Thoracic aorta (tissue), 2 donors: ENCODE results near the gene N4BP2L2. TPM values are rescaled to one million over a fixed set of nuclear protein-coding genes. Genes with fewer than 3 reads are reported as not detected.
A peak's percentile ranks its signal among the peaks of the same experiment; 100 is the strongest.

Experiments
- ATAC-seq: fragments of 150-250 bp; one replicate; pipeline ENCODE4 v1.8.0; 2017; ENCODE audit warnings: low read depth; ENCODE audit not compliant: insufficient number of reproducible peaks, low FRiP score
- DNase-seq: peaks from one replicate; pipeline ENCODE4 v3.0.0-alpha.2; 2020; ENCODE audit warnings: low spot score
- H3K27ac ChIP-seq, 2 donors: fragments of 200-600 bp; sonication (generic); 1 replicate in 1 of 2; 2 replicates in 1 of 2; pipeline ENCODE4 v1.5.1; 2016; ENCODE audit warnings: mild to moderate bottlenecking in 2 of 2, moderate library complexity in 2 of 2
- H3K27me3 ChIP-seq: fragments of 200-600 bp; sonication (generic); replicated peaks from 2 replicates; pipeline ENCODE4 v1.6.0; 2016; ENCODE audit warnings: mild to moderate bottlenecking; ENCODE audit not compliant: insufficient read depth
- H3K36me3 ChIP-seq: fragments of 200-600 bp; sonication (generic); one replicate; pipeline ENCODE4 v1.5.1; 2016
- H3K4me1 ChIP-seq, 2 donors: fragments of 200-600 bp; sonication (generic); 1 replicate in 1 of 2; 2 replicates in 1 of 2; pipeline versions ENCODE4 v1.5.1 to v1.6.0; 2016; ENCODE audit warnings: low read depth in 2 of 2, mild to moderate bottlenecking in 1 of 2; ENCODE audit not compliant: control insufficient read depth in 1 of 2
- H3K4me3 ChIP-seq: fragments of 200-600 bp; sonication (generic); 2 replicates; pipeline ENCODE4 v1.5.1; 2016; ENCODE audit warnings: mild to moderate bottlenecking
- H3K9me3 ChIP-seq: fragments of 200-600 bp; sonication (generic); 2 replicates; pipeline ENCODE4 v1.5.1; 2016
- total RNA-seq, 2 donors: library from RNA; depleted of rRNA; stranded (reverse); fragments of >200 nt; gene quantifications; one replicate each; pipeline versions ENCODE4 v1.1.0 to v1.2.3, GENCODE V29; 2016
- TF ChIP-seq, protein P1 (sequence below): fragments of 200-600 bp; sonication (generic); IDR thresholded peaks from one replicate; pipeline ENCODE4 v1.5.1; 2019; ENCODE audit warnings: antibody characterized with exemption

Gene N4BP2L2
- total RNA-seq, 2 donors from 2014 or later, result 135 to 251 TPM

DNA sequence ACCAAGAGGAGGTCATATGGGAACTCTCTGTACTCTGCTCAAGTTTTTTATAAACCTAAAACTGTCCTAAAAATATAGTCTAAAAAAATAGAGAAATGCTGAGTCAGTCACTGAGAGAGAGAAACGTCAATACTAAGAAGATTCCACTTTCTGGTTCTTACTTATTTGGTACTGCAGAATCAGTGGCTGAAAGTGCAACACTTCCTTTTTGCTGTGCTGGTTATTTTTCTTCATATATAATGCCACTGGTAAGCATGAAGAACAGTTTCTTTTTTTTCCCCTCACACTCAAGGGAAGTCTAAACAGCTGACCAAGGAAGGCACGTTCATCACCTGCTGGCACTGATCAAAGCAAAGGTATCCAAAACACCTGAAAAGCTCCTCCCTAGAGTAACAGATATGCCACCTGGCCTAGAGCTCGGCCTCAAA, 66.4 kb downstream of the N4BP2L2 start:
- ATAC-seq (no peak), DNase-seq (no peak)
- Histone ChIP-seq H3K36me3 (no peaks in the 10 kb centered on the region), H3K4me3 (no peak overlapping the region), H3K27me3 (no peaks in the 10 kb centered on the region), H3K27ac (peak overlapping the region; percentile 10 to 16), H3K9me3 (no peaks in the 10 kb centered on the region), H3K4me1 (peaks cover 10 to 15% of the 10 kb centered on the region in 2 donors)
- TF ChIP-seq, protein P1, sequence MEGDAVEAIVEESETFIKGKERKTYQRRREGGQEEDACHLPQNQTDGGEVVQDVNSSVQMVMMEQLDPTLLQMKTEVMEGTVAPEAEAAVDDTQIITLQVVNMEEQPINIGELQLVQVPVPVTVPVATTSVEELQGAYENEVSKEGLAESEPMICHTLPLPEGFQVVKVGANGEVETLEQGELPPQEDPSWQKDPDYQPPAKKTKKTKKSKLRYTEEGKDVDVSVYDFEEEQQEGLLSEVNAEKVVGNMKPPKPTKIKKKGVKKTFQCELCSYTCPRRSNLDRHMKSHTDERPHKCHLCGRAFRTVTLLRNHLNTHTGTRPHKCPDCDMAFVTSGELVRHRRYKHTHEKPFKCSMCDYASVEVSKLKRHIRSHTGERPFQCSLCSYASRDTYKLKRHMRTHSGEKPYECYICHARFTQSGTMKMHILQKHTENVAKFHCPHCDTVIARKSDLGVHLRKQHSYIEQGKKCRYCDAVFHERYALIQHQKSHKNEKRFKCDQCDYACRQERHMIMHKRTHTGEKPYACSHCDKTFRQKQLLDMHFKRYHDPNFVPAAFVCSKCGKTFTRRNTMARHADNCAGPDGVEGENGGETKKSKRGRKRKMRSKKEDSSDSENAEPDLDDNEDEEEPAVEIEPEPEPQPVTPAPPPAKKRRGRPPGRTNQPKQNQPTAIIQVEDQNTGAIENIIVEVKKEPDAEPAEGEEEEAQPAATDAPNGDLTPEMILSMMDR, result no peak

DNA sequence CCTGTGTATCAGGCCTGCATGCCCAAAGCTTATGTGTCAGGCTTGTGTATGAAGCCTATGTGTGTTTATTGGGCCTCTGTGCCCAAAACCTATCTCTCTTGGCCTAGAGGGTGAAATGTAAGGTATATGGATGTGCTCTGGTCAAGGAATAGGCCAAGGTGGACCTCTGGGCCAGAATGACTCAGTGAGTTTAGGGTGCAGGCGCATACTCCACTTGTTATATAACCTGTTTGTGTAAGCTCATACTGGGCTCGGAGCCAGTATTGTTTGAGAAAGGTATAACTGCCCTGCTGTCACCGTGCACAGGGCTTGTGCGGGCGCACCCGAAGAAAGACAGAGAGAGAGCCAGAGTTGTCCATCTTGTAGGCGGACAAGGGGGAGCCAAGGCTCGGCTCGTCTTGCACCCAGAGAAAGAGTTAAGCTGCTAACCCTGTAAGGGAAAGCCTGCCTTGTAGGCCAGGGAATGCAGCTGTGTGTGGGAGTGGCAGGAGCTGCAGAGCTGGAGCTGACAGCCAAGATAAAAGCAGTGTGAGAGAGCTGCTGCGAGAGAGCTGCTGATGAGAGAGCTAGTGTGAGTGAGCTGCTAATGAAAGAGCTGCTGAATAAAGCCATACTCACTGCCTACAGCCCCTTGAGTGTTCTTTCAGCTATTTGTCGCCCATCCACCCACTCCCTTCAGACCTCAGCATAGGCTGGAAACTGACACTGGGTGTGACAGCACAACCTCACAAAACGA, 67.2 kb downstream of the N4BP2L2 start:
- Histone ChIP-seq H3K27me3 (no peaks in the 10 kb centered on the region), H3K27ac (peak overlapping the region; percentile 15 to 16), H3K36me3 (no peaks in the 10 kb centered on the region), H3K9me3 (no peaks in the 10 kb centered on the region), H3K4me1 (peaks cover 10 to 15% of the 10 kb centered on the region in 2 donors), H3K4me3 (no peak overlapping the region)
- TF ChIP-seq, protein P1, result no peak
- DNase-seq, result no peak
- ATAC-seq, result no peak

DNA sequence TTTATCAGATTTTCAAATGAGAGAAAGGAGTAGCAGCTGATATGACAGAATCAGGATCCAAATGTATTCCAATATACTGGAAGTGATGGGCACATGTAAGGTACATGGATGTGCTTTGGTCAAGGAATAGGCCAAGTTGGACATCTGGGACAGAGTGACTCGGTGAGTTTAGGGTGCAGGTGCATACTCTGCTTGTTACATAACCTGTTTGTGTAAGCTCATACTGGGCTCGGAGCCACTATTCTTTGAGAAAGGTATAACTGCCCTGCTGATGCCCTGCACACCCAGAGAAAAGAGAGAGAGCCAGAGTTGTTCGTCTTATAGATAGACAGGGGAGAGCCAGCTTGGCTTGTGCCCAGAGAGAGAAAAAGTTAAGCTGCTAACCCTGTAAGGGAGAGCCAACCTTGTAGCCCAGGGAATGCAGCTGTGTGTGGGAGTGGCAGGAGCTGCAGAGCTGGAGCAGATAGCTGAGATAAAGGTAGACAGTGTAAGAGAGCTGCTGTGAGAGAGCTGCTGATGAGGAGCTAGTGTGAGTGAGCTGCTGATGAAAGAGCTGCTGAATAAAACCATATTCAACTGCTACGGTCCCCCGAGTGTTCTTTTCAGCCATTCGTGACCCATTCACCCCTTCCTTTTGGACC, 70.0 kb downstream of the N4BP2L2 start:
- H3K27me3 ChIP-seq, result no peaks in the 10 kb centered on the region
- ATAC-seq, result no peak
- no peak overlapping the region for H3K27ac ChIP-seq
- H3K4me1 ChIP-seq, result peaks cover 10 to 15% of the 10 kb centered on the region in 2 donors
- no peaks in the 10 kb centered on the region for H3K9me3 ChIP-seq
- TF ChIP-seq, protein P1, result no peak
- DNase-seq, result no peak
- peaks cover 2% of the 10 kb centered on the region for H3K36me3 ChIP-seq
- no peak overlapping the region for H3K4me3 ChIP-seq

DNA sequence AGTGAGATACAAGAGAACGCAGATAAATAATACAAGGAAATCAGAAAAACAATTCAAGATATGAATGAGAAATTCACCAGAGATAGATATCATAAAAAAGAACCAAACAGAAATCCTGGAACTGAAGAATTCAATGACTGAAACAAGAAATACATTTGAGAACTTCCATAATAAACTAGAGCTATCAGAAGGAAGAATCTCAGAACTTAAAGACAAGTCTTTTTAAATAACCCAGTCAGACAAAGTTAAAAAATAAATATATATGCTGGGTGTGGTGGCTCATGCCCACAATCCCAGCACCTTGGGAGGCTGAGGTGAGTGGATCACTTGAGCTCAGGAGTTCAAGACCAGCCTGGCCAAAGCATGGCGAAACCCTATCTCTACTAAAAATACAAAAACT, 82.0 kb downstream of the N4BP2L2 start:
- DNase-seq (no peak), ATAC-seq (no peak)
- H3K4me3 ChIP-seq, result no peak overlapping the region
- H3K27ac ChIP-seq, result no peak overlapping the region
- peaks cover 19% of the 10 kb centered on the region for H3K9me3 ChIP-seq
- H3K4me1 ChIP-seq, result no peaks in the 10 kb centered on the region
- TF ChIP-seq, protein P1, result no peak
- no peaks in the 10 kb centered on the region for H3K27me3 ChIP-seq
- H3K36me3 ChIP-seq, result peaks cover 5% of the 10 kb centered on the region

DNA sequence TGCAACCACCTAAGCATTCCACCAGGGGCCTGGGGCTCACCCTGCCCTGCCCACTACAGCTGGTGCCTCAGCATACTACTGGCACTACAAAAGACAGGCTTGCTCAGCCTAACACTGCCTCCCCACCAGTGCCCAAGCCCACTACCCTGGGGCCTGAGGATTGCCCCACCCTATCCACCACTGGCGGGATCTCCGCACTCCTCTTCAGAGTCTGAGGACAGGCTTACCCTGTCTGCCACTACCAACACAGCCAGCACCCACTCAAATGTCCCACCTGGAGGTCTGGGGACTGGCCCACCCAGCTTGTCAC, 83.0 kb downstream of the N4BP2L2 start:
- Histone ChIP-seq H3K27ac (no peak overlapping the region), H3K4me3 (no peak overlapping the region), H3K9me3 (peaks cover 20% of the 10 kb centered on the region), H3K4me1 (no peaks in the 10 kb centered on the region), H3K36me3 (peaks cover 5% of the 10 kb centered on the region), H3K27me3 (no peaks in the 10 kb centered on the region)
- DNase-seq, result no peak
- no peak for ATAC-seq
- TF ChIP-seq, protein P1, result no peak
